ENCODE data around the gene CAND2. TPM values are rescaled to one million over a fixed set of nuclear protein-coding genes. Genes with fewer than 3 reads are reported as not detected.
"Not testable (repeated sequence)": the region's sequence is repeated elsewhere in the genome, so short reads cannot be mapped to it uniquely, and the experiment has no call there.

CAND2 gene
- total and polyA plus RNA-seq, 7 donors = 0.60 to 24.9 (median 12.5) TPM; not detected in 1

DNA sequence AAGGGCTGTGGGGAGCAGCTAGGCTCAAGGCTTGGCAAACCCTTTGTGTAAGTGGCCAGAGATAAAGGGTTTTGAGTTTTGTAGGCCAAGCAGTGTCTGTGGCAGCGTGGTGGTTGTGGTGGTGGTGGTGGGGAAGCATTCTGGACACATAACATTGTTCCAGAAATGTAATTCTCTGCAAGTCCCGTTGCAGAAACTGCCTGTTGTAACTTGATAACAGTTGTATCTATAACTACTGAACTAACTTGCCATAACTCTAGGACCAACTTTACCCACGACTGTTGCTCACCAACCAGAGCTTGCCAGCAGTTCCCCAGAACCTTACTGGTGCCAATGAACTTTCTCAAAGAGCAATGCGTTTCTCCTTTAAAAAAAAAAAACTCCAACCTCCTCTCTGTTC is 19.3 kb upstream of the CAND2 start:
- intact Hi-C loops (cut with DNase I) = no loop called here
- no peak for DNase-seq
- H3K9me3 ChIP-seq = no peaks in the 10 kb centered on the region
- H3K4me1 ChIP-seq = peaks cover 0 to 6% (median 0%) of the 10 kb centered on the region in 4 donors
- 57 to 73% methylated on average over 4 of the region's 4 CpGs for WGBS, 2 donors
- no peak overlapping the region for H3K4me3 ChIP-seq
- no peaks in the 10 kb centered on the region for H3K36me3 ChIP-seq
- no peak for TF ChIP-seq POLR2A (IDR thresholded peaks at IDR 0.05)
- no peak for TF ChIP-seq POLR2AphosphoS5 (IDR thresholded peaks at IDR 0.05)
- TF ChIP-seq CTCF (IDR thresholded peaks at IDR 0.05) = no peak
- no peak for TF ChIP-seq EP300 (IDR thresholded peaks at IDR 0.05)
- H3K27me3 ChIP-seq = no peaks in the 10 kb centered on the region
- H3K27ac ChIP-seq = no peak overlapping the region

DNA sequence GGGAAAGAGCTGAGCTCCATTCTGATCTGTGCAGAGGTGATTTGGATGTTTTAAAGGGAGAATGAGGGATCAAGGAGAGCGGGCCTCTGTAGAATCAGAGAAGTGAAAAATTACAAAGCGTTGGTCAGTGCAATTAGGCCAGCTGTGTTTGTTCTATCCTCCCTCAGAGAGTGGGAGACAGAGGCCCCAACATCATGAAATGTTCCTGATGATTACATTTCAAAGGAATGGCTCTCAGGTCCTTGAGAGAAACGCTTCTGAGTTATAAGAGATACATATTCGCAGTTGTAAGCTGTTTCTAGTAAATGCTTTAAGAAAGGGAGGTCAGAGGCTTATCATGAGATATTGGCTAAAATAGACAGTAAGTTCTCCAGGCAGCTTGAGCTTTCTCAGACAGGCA is 15.7 kb upstream of the CAND2 start:
- TF ChIP-seq POLR2AphosphoS5 (IDR thresholded peaks at IDR 0.05) (no peak), POLR2A (IDR thresholded peaks at IDR 0.05) (no peak), CTCF (IDR thresholded peaks at IDR 0.05) (no peak), EP300 (IDR thresholded peaks at IDR 0.05) (no peak)
- H3K4me3 ChIP-seq = no peak overlapping the region
- no peaks in the 10 kb centered on the region for H3K36me3 ChIP-seq
- H3K4me1 ChIP-seq = no peaks in the 10 kb centered on the region
- H3K9me3 ChIP-seq = no peaks in the 10 kb centered on the region
- no peak for DNase-seq
- no peaks in the 10 kb centered on the region for H3K27me3 ChIP-seq
- intact Hi-C loops (cut with DNase I) = no loop called here
- no peak overlapping the region for H3K27ac ChIP-seq
- 57 to 66% methylated on average over 4 of the region's 4 CpGs for WGBS, 2 donors

GRCh38 chr3:12782172-12782815 is 14.2 kb upstream of the CAND2 start:
- WGBS, 2 donors = 59 to 81% methylated on average over 6 of the region's 6 CpGs
- Histone ChIP-seq H3K27ac (no peak overlapping the region), H3K36me3 (no peaks in the 10 kb centered on the region), H3K4me1 (no peaks in the 10 kb centered on the region), H3K9me3 (no peaks in the 10 kb centered on the region), H3K27me3 (no peaks in the 10 kb centered on the region), H3K4me3 (no peak overlapping the region)
- intact Hi-C loops (cut with DNase I) = no loop called here
- DNase-seq = no peak
- TF ChIP-seq CTCF (IDR thresholded peaks at IDR 0.05) (no peak), POLR2AphosphoS5 (IDR thresholded peaks at IDR 0.05) (no peak), EP300 (IDR thresholded peaks at IDR 0.05) (no peak), POLR2A (IDR thresholded peaks at IDR 0.05) (no peak)

DNA sequence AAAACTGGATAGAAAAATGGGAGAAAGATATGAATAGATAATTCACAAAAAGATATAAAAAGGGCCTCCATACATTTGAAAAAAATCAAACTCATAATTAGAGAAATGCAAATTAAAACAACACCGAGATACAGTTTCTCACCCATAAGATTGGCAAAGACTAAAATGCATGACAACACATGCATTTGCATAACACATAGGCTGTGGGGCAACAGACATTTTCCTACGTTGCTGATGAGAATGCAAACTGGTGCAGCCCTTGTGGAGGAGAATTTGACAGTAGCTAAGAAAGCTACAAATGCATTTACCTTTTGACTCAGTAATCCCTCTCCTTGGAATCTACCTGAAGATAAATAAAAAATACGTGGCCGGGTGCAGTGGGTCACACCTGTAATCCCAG is 11.4 kb upstream of the CAND2 start:
- Histone ChIP-seq H3K4me3 (no peak overlapping the region), H3K27ac (no peak overlapping the region), H3K4me1 (peaks cover 0 to 5% (median 0%) of the 10 kb centered on the region in 4 donors), H3K9me3 (no peaks in the 10 kb centered on the region), H3K36me3 (no peaks in the 10 kb centered on the region), H3K27me3 (no peaks in the 10 kb centered on the region)
- TF ChIP-seq POLR2AphosphoS5 (IDR thresholded peaks at IDR 0.05) (no peak), EP300 (IDR thresholded peaks at IDR 0.05) (no peak), CTCF (IDR thresholded peaks at IDR 0.05) (no peak)
- 53 to 67% methylated on average over 4 of the region's 4 CpGs for WGBS, 2 donors
- DNase-seq = no peak
- intact Hi-C loops (cut with DNase I) = no loop called here

GRCh38 chr3:12787346-12787745 is 9.1 kb upstream of the CAND2 start:
- DNase-seq = peak; percentile 83
- H3K4me3 ChIP-seq; intact Hi-C loops (cut with DNase I); H3K36me3 ChIP-seq; H3K27ac ChIP-seq; H3K27me3 ChIP-seq; H3K4me1 ChIP-seq; H3K9me3 ChIP-seq: not testable (repeated sequence)
- WGBS, 2 donors = 55 to 70% methylated on average over 9 of the region's 9 CpGs
- TF ChIP-seq POLR2AphosphoS5 (IDR thresholded peaks at IDR 0.05) = peak in 2 of 4 donors; percentile 63 to 79
- peak in 2 of 4 experiments; percentile 34 to 45 for TF ChIP-seq CTCF (IDR thresholded peaks at IDR 0.05)

- intact Hi-C loops (cut with DNase I); H3K27ac ChIP-seq; H3K4me3 ChIP-seq; H3K9me3 ChIP-seq; H3K27me3 ChIP-seq; H3K4me1 ChIP-seq; DNase-seq; H3K36me3 ChIP-seq: not testable (repeated sequence)
- 87% methylated on average over 23 of the region's 23 CpGs for WGBS, 2 donors
Measured at GRCh38 chr3:12787967-12788690, 8.4 kb upstream of the CAND2 start.
